RWPE2 (cell line): ENCODE measurements around the gene ABHD16B.
A peak's percentile ranks its signal among the peaks of the same experiment; 100 is the strongest.
"Not testable (repeated sequence)": the region's sequence is repeated elsewhere in the genome, so short reads cannot be mapped to it uniquely, and the experiment has no call there.

Source experiments
- ATAC-seq: fragments of 200-7000 bp; cut with Tn5 transposase; 3 replicates; pipeline ENCODE4 v1.9.1; 2021; ENCODE audit warnings: low read depth
- DNase-seq: peaks from one replicate; pipeline ENCODE4 v3.0.0-alpha.2; 2020; ENCODE audit warnings: low spot score
- H3K27ac ChIP-seq: fragments of 450-650 bp; 2 replicates; pipeline ENCODE4 v1.5.1; 2017; ENCODE audit warnings: mild to moderate bottlenecking; ENCODE audit not compliant: poor library complexity, severe bottlenecking
- H3K27me3 ChIP-seq: fragments of 250-450 bp; sonication (Bioruptor Pico); 2 replicates; pipeline ENCODE4 v1.5.1; 2021; ENCODE audit warnings: mild to moderate bottlenecking, moderate library complexity; ENCODE audit not compliant: insufficient read depth, poor library complexity, severe bottlenecking
- H3K36me3 ChIP-seq: fragments of 250-450 bp; sonication (Bioruptor Pico); 2 replicates; pipeline ENCODE4 v1.5.1; 2020; ENCODE audit warnings: low read depth, mild to moderate bottlenecking, moderate library complexity
- H3K4me1 ChIP-seq: fragments of 250-450 bp; sonication (Bioruptor Pico); 2 replicates; pipeline ENCODE4 v1.5.1; 2021; ENCODE audit warnings: mild to moderate bottlenecking, moderate library complexity; ENCODE audit not compliant: insufficient read depth, poor library complexity, severe bottlenecking
- H3K4me3 ChIP-seq: fragments of 250-450 bp; sonication (Bioruptor Pico); 2 replicates; pipeline ENCODE4 v1.5.1; 2021; ENCODE audit warnings: mild to moderate bottlenecking, moderate library complexity; ENCODE audit not compliant: severe bottlenecking
- H3K9me3 ChIP-seq: fragments of 250-450 bp; sonication (Bioruptor Pico); 2 replicates; pipeline ENCODE4 v1.5.1; 2021; ENCODE audit warnings: mild to moderate bottlenecking, moderate library complexity; ENCODE audit not compliant: severe bottlenecking
- CTCF ChIP-seq: fragments of 450-650 bp; IDR thresholded peaks from one replicate; pipeline ENCODE4 v1.5.1; 2017; ENCODE audit warnings: mild to moderate bottlenecking, moderate library complexity; ENCODE audit not compliant: poor library complexity, severe bottlenecking

The ABHD16B gene

GRCh38 chr20:63878899-63879663, 17.8 kb downstream of the ABHD16B start:
- Histone ChIP-seq H3K4me3 (no peak overlapping the region), H3K9me3 (no peaks in the 10 kb centered on the region), H3K27ac (no peak overlapping the region), H3K4me1 (no peaks in the 10 kb centered on the region), H3K36me3 (peaks cover 87% of the 10 kb centered on the region), H3K27me3 (no peaks in the 10 kb centered on the region)
- no peak for TF ChIP-seq CTCF
- ATAC-seq (no peak), DNase-seq (peak; percentile 74)

GRCh38 chr20:63880901-63881300, 19.6 kb downstream of the ABHD16B start:
- H3K27me3 ChIP-seq, result not testable (repeated sequence)
- DNase-seq, result peak; percentile 79

GRCh38 chr20:63881451-63882226, 20.3 kb downstream of the ABHD16B start:
- H3K36me3 ChIP-seq, result peaks cover 87% of the 10 kb centered on the region
- H3K27ac ChIP-seq, result no peak overlapping the region

More at GRCh38 chr20:63880901-63881300, 19.6 kb downstream of the ABHD16B start:
- H3K27ac ChIP-seq, H3K4me3 ChIP-seq, ATAC-seq, H3K4me1 ChIP-seq, H3K9me3 ChIP-seq: not testable (repeated sequence)
- peaks cover 87% of the 10 kb centered on the region for H3K36me3 ChIP-seq

GRCh38 chr20:63882257-63883200, 21.2 kb downstream of the ABHD16B start:
- Histone ChIP-seq H3K27ac (no peak overlapping the region), H3K36me3 (peaks cover 90% of the 10 kb centered on the region), H3K4me3 (no peak overlapping the region), H3K27me3 (no peaks in the 10 kb centered on the region), H3K9me3 (no peaks in the 10 kb centered on the region), H3K4me1 (peaks cover 3% of the 10 kb centered on the region)
- DNase-seq, result peak; percentile 80
- TF ChIP-seq CTCF, result no peak
- no peak for ATAC-seq

More at GRCh38 chr20:63881451-63882226, 20.3 kb downstream of the ABHD16B start:
- peak; percentile 82 for DNase-seq
- no peak; the same call in 2 of the 3 replicates for ATAC-seq
- H3K9me3 ChIP-seq, result no peaks in the 10 kb centered on the region
- no peak overlapping the region for H3K4me3 ChIP-seq
- TF ChIP-seq CTCF, result no peak
- peaks cover 3% of the 10 kb centered on the region for H3K4me1 ChIP-seq
- H3K27me3 ChIP-seq, result no peaks in the 10 kb centered on the region

- no peak for DNase-seq
- H3K27me3 ChIP-seq, result no peaks in the 10 kb centered on the region
- H3K27ac ChIP-seq, result no peak overlapping the region
- no peak overlapping the region for H3K4me3 ChIP-seq
- H3K4me1 ChIP-seq, result peaks cover 3% of the 10 kb centered on the region
- ATAC-seq, result no peak
- no peaks in the 10 kb centered on the region for H3K9me3 ChIP-seq
- peaks cover 89% of the 10 kb centered on the region for H3K36me3 ChIP-seq
- no peak for TF ChIP-seq CTCF
These were observed 21.9 kb downstream of the ABHD16B start for GRCh38 chr20:63883201-63883593.
